ENCODE results near the gene RDH5. TPM values are rescaled to one million over a fixed set of nuclear protein-coding genes. Genes with fewer than 3 reads are reported as not detected.

RDH5 gene
- 1 to 10 TPM; 4.3 to 5.8 TPM for total RNA-seq
- polyA plus RNA-seq (ENCODE audit: insufficient read length in 6 of 6) = 10 to 100 TPM in 4 of 6 donors, 1 to 10 TPM in 2; 9.1 to 11.6 (median 10.9) TPM
- long read RNA-seq, donor 1, partial matches to known transcripts = 0 of 2 reads
- long read RNA-seq, donor 1, other reads (novel, unspliced or antisense) = 0 of 2 reads
- long read RNA-seq, donor 2, partial matches to known transcripts = 0 of 3 reads
- long read RNA-seq, donor 2, other reads (novel, unspliced or antisense) = 0 of 3 reads
- long read RNA-seq, donor 3, partial matches to known transcripts = 0 of 3 reads
- long read RNA-seq, donor 3, other reads (novel, unspliced or antisense) = 0 of 3 reads
- long read RNA-seq, donor 4 = 0 reads
- long read RNA-seq, donor 5 = 0 reads
- long read RNA-seq, donor 6 = 0 reads
- long read RNA-seq, donor 7, partial matches to known transcripts = 696 of 708 reads
- long read RNA-seq, donor 7, other reads (novel, unspliced or antisense) = 12 of 708 reads
- long read RNA-seq, donor 8, transcript RDH5-208 (2 exons, 976 nt) = major isoform, 6 of 6 reads
- long read RNA-seq, donor 8, partial matches to known transcripts = 0 of 6 reads
- long read RNA-seq, donor 8, other reads (novel, unspliced or antisense) = 0 of 6 reads
- long read RNA-seq, donor 9 = 0 reads
- long read RNA-seq, donor 10, partial matches to known transcripts = 0 of 1 reads
- long read RNA-seq, donor 10, other reads (novel, unspliced or antisense) = 1 of 1 reads
- long read RNA-seq, donor 11 = 0 reads
- long read RNA-seq, donor 12, transcript RDH5-208 (2 exons, 976 nt) = major isoform, 5 of 5 reads
- long read RNA-seq, donor 12, partial matches to known transcripts = 0 of 5 reads
- long read RNA-seq, donor 12, other reads (novel, unspliced or antisense) = 0 of 5 reads

GRCh38 chr12:55720071-55720564 is at the start of gene RDH5:
Gene RDH5, plus strand, starts transcription at chr12:55720393. Its CDS starts 792 bp downstream, at chr12:55721185.
- Histone ChIP-seq H3K27me3 (no peaks in the 10 kb centered on the region), H3K4me1 (peaks cover 23 to 76% of the 10 kb centered on the region in 2 donors), H3K9me3 (no peaks in the 10 kb centered on the region), H3K27ac (peak within 1 kb of the TSS; percentile 8 to 39), H3K4me3 (no peak within 1 kb of the TSS), H3K36me3 (peaks cover 0 to 43% of the 10 kb centered on the region in 2 donors)
- ATAC-seq = no peak
- intact Hi-C loops (cut with DNase I) = no loop called here
- TF ChIP-seq, protein P1, sequence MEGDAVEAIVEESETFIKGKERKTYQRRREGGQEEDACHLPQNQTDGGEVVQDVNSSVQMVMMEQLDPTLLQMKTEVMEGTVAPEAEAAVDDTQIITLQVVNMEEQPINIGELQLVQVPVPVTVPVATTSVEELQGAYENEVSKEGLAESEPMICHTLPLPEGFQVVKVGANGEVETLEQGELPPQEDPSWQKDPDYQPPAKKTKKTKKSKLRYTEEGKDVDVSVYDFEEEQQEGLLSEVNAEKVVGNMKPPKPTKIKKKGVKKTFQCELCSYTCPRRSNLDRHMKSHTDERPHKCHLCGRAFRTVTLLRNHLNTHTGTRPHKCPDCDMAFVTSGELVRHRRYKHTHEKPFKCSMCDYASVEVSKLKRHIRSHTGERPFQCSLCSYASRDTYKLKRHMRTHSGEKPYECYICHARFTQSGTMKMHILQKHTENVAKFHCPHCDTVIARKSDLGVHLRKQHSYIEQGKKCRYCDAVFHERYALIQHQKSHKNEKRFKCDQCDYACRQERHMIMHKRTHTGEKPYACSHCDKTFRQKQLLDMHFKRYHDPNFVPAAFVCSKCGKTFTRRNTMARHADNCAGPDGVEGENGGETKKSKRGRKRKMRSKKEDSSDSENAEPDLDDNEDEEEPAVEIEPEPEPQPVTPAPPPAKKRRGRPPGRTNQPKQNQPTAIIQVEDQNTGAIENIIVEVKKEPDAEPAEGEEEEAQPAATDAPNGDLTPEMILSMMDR (IDR thresholded peaks at IDR 0.05) = no peak
- DNase-seq = no peak

GRCh38 chr12:55671746-55672145 is 48.4 kb upstream of the RDH5 start:
- Histone ChIP-seq H3K4me3 (no peak overlapping the region), H3K9me3 (no peaks in the 10 kb centered on the region), H3K4me1 (peaks cover 0 to 13% of the 10 kb centered on the region in 2 donors), H3K27me3 (no peaks in the 10 kb centered on the region), H3K27ac (no peak overlapping the region), H3K36me3 (no peaks in the 10 kb centered on the region)
- ATAC-seq = no peak
- no peak for DNase-seq
- TF ChIP-seq, protein P1 (IDR thresholded peaks at IDR 0.05) = no peak
- intact Hi-C loops (cut with DNase I) = no loop called here

DNA sequence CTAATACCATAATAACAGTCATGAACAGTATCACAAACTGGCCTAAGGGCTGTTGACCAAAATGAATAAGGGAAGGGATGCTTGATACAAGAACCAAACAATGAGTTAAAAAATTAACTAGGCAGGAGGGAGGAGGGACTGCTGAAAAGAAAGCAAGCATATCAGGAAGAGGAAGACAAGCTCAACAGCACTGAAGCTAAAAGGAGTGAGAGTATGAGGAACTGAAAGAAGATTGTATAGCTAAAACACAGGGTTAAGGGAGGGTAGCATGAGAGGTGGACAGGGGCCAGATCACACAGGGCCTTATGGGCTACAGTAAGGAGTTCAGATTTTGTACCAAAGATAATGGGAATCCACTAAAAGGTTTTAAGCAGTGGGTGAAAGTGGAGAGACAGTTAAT is 46.6 kb upstream of the RDH5 start:
- DNase-seq = no peak
- intact Hi-C loops (cut with DNase I) = no loop called here
- peak overlapping the region in 1 of 2 donors; percentile 66 for H3K27ac ChIP-seq
- TF ChIP-seq, protein P1 (IDR thresholded peaks at IDR 0.05) = no peak
- H3K4me1 ChIP-seq = peaks cover 0 to 21% of the 10 kb centered on the region in 2 donors
- H3K27me3 ChIP-seq = no peaks in the 10 kb centered on the region
- no peak overlapping the region for H3K4me3 ChIP-seq
- ATAC-seq = peak; percentile 55
- H3K36me3 ChIP-seq = no peaks in the 10 kb centered on the region
- H3K9me3 ChIP-seq = no peaks in the 10 kb centered on the region

DNA sequence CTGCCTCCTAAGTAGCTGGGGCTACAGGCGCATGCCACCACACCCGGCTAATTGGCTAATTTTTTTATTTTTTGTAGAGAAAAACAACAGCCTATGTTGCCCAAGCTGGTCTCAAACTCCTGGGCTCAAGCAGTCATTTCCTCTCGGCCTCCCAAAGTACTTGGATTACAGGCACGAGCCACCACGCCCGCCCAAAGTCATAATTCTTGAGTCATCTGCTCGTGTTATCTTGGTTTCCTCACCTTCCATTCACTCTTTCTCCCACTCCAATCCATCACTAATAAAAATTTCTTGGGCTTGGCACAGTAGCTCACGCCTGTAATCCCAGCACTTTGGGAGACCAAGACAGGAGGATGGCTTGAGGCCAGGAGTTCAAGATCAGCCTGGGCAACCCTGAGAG is 44.5 kb upstream of the RDH5 start:
- H3K27me3 ChIP-seq = no peaks in the 10 kb centered on the region
- ATAC-seq = peak; percentile 9

More for the DNA sequence above, 44.5 kb upstream of the RDH5 start:
- DNase-seq = no peak
- H3K9me3 ChIP-seq = no peaks in the 10 kb centered on the region
- H3K36me3 ChIP-seq = no peaks in the 10 kb centered on the region
- TF ChIP-seq, protein P1 (IDR thresholded peaks at IDR 0.05) = no peak
- intact Hi-C loops (cut with DNase I) = no loop called here
- H3K4me3 ChIP-seq = no peak overlapping the region
- peaks cover 0 to 22% of the 10 kb centered on the region in 2 donors for H3K4me1 ChIP-seq
- H3K27ac ChIP-seq = peak overlapping the region in 1 of 2 donors; percentile 81

Data from left lung (tissue), 14 donors.